ENCODE results near the gene CCDC8. TPM values are rescaled to one million over a fixed set of nuclear protein-coding genes. Genes with fewer than 3 reads are reported as not detected.

CCDC8 gene
- polyA plus RNA-seq, 1 of the 3 experiments (the other 2 are of a cell fraction), result 0.03 TPM

DNA sequence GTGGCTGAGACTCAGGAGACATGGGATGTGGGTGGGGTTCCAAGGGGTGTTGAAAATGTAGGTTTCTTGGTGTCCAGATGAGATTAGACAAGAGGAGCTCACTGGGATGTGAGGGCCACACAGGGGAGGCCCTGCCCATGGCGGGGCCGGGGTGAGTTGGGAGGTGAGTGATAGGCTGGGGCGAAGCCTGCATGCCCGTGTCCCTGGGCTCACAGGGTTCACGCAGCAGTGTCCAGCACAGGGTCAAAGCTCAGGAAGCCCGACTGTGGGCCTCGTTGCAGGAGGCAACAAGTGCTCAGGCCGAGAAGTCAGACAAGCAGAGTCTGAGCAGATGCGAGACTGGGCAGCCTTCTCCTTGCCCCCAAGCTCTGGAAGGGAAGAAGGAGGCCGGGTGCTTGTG lies 27.2 kb downstream of the CCDC8 start (continued):
- TF ChIP-seq JUND (IDR thresholded peaks at IDR 0.05) (no peak), TAF1 (IDR thresholded peaks at IDR 0.05; ENCODE audit: borderline replicate concordance, low read depth, low read length) (no peak), YY1 (IDR thresholded peaks at IDR 0.05; ENCODE audit: low read depth) (no peak)

DNA sequence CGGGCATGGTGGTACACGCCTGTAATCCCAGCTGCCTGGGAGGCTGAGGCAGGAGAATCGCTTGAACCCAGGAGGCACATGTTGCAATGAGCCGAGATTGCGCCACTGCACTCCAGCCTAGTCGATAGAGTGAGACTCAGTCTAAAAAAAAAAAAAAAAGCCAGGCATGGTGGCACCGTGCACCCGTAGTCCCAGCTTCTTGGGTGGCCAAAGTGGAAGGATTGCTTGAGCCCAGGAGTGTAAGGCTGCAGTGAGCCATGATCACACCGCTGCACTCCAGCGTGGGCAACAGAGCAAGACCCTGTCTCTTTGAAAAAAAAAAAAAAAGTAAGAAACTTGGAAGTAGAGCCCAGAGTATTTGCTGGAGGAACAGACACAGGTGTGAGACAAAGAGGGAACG lies 27.7 kb downstream of the CCDC8 start:
- Histone ChIP-seq H3K9ac (no peak overlapping the region), H3K9me2 (no peaks in the 10 kb centered on the region), H3K9me3 (no peaks in the 10 kb centered on the region), H3K27ac (ENCODE audit: low read depth in 2 of 2, low read length in 1 of 2) (no peak overlapping the region), H3K4me2 (no peak overlapping the region), H3K4me1 (ENCODE audit: control insufficient read depth in 1 of 2, insufficient read depth in 2 of 2, low read depth in 1 of 2, low read length in 1 of 2) (no peaks in the 10 kb centered on the region), H3K36me3 (replicated peaks in 1 of 2; ENCODE audit: control insufficient read depth in 1 of 2, insufficient read depth in 2 of 2, low read length in 1 of 2) (peaks cover 52 to 65% of the 10 kb centered on the region in 2 experiments), H3F3A (replicated peaks; ENCODE audit: insufficient read depth) (no peaks in the 10 kb centered on the region), H2AFZ (ENCODE audit: low read depth) (no peak overlapping the region), H3K79me2 (ENCODE audit: insufficient read depth) (peaks cover 20% of the 10 kb centered on the region), H3K27me3 (ENCODE audit: insufficient read depth) (no peaks in the 10 kb centered on the region), H3K4me3 (ENCODE audit: low read depth in 2 of 2, low read length in 1 of 2) (no peak overlapping the region), H4K20me1 (ENCODE audit: insufficient read depth) (no peaks in the 10 kb centered on the region)
- TF ChIP-seq FOXJ3 (CRISPR knock-in tag; IDR thresholded peaks at IDR 0.05), result no peak
- TF ChIP-seq GATA2 (CRISPR knock-in tag; IDR thresholded peaks at IDR 0.05), result no peak
- TF ChIP-seq MEF2A (IDR thresholded peaks at IDR 0.05; ENCODE audit: borderline replicate concordance, low read depth), result no peak
- no peak for TF ChIP-seq FOXM1 (IDR thresholded peaks at IDR 0.05; ENCODE audit: low read depth)
- no peak for TF ChIP-seq NRF1 (IDR thresholded peaks at IDR 0.05; ENCODE audit: low read depth, low read length)
- TF ChIP-seq SIN3A (IDR thresholded peaks at IDR 0.05; ENCODE audit: borderline replicate concordance, low read depth, low read length), result no peak
- no peak for TF ChIP-seq RCOR1 (IDR thresholded peaks at IDR 0.05; ENCODE audit: low read length)
- TF ChIP-seq, protein P1, sequence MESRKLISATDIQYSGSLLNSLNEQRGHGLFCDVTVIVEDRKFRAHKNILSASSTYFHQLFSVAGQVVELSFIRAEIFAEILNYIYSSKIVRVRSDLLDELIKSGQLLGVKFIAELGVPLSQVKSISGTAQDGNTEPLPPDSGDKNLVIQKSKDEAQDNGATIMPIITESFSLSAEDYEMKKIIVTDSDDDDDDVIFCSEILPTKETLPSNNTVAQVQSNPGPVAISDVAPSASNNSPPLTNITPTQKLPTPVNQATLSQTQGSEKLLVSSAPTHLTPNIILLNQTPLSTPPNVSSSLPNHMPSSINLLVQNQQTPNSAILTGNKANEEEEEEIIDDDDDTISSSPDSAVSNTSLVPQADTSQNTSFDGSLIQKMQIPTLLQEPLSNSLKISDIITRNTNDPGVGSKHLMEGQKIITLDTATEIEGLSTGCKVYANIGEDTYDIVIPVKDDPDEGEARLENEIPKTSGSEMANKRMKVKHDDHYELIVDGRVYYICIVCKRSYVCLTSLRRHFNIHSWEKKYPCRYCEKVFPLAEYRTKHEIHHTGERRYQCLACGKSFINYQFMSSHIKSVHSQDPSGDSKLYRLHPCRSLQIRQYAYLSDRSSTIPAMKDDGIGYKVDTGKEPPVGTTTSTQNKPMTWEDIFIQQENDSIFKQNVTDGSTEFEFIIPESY (IDR thresholded peaks at IDR 0.05; ENCODE audit: borderline replicate concordance, low read depth), result no peak
- TF ChIP-seq ELF1 (IDR thresholded peaks at IDR 0.05), result no peak
- TF ChIP-seq, protein P2, sequence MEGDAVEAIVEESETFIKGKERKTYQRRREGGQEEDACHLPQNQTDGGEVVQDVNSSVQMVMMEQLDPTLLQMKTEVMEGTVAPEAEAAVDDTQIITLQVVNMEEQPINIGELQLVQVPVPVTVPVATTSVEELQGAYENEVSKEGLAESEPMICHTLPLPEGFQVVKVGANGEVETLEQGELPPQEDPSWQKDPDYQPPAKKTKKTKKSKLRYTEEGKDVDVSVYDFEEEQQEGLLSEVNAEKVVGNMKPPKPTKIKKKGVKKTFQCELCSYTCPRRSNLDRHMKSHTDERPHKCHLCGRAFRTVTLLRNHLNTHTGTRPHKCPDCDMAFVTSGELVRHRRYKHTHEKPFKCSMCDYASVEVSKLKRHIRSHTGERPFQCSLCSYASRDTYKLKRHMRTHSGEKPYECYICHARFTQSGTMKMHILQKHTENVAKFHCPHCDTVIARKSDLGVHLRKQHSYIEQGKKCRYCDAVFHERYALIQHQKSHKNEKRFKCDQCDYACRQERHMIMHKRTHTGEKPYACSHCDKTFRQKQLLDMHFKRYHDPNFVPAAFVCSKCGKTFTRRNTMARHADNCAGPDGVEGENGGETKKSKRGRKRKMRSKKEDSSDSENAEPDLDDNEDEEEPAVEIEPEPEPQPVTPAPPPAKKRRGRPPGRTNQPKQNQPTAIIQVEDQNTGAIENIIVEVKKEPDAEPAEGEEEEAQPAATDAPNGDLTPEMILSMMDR (IDR thresholded peaks at IDR 0.05), result no peak
- TF ChIP-seq MXI1 (IDR thresholded peaks at IDR 0.05; ENCODE audit: low read depth, low read length), result no peak
- DNase-seq, result no peak
- ChIA-PET POLR2A (interaction anchor here (0.7 kb wide), 1 partner anchor 115 kb away, joined by 3 read pairs; no protein-coding TSS in a partner anchor), CTCF (interaction anchor here (1.0 to 4.1 kb wide), 5 partner anchors 10 to 144 kb away, joined by 3 to 25 read pairs (median 3); no protein-coding TSS in a partner anchor)
- 91% methylated on average over 11 of the region's 11 CpGs for WGBS (ENCODE audit: low lambda C conversion rate)

Measured in SK-N-SH (cell line).